Breast epithelium (tissue), 4 donors: ENCODE results near the gene UQCRC2. TPM values are rescaled to one million over a fixed set of nuclear protein-coding genes. Genes with fewer than 3 reads are reported as not detected.

ENCODE experiments used
- DNase-seq, 2 donors: peaks; one replicate each; pipeline ENCODE4 v3.0.0-alpha.2; 2019; ENCODE audit warnings: low spot score in 2 of 2
- H3K27ac ChIP-seq, 2 donors: fragments of 200-600 bp; sonication (generic) in 1 of 2; one replicate each; pipeline ENCODE4 v1.5.1; 2016 to 2019; ENCODE audit warnings: mild to moderate bottlenecking in 1 of 2
- H3K27me3 ChIP-seq, 2 donors: fragments of 200-600 bp; sonication (generic) in 1 of 2; one replicate each; pipeline versions ENCODE4 v1.5.1 to v1.6.0; 2017 to 2019; ENCODE audit warnings: control low read depth in 1 of 2, mild to moderate bottlenecking in 1 of 2
- H3K36me3 ChIP-seq: fragments of 200-600 bp; one replicate; pipeline ENCODE4 v1.5.1; 2019
- H3K4me1 ChIP-seq, 2 donors: fragments of 200-600 bp; sonication (generic); one replicate each; pipeline ENCODE4 v1.5.1; 2016 to 2019; ENCODE audit warnings: control low read depth in 1 of 2
- H3K4me3 ChIP-seq, 3 donors: fragments of 200-600 bp; sonication (generic); 1 replicate in 2 of 3; 2 replicates in 1 of 3; pipeline ENCODE4 v1.5.1; 2016 to 2019; ENCODE audit warnings: mild to moderate bottlenecking in 3 of 3, moderate library complexity in 2 of 3
- H3K9me3 ChIP-seq, 2 donors: fragments of 200-600 bp; sonication (generic) in 1 of 2; one replicate each; pipeline ENCODE4 v1.5.1; 2016 to 2019; ENCODE audit warnings: control low read depth in 1 of 2
- CTCF ChIP-seq, 3 donors: fragments of 450-650 bp; IDR thresholded peaks; one replicate each; pipeline ENCODE4 v1.5.1; 2016 to 2017; ENCODE audit warnings: antibody characterized with exemption in 3 of 3, mild to moderate bottlenecking in 3 of 3, moderate library complexity in 3 of 3
- POLR2A ChIP-seq: fragments of 450-650 bp; IDR thresholded peaks from one replicate; pipeline ENCODE4 v1.6.1; 2016; ENCODE audit warnings: antibody characterized with exemption, mild to moderate bottlenecking, moderate library complexity
- POLR2AphosphoS5 ChIP-seq, 3 donors: sonication (generic); formaldehyde crosslinking; IDR thresholded peaks; one replicate each; pipeline ENCODE4 v1.6.1; 2017; ENCODE audit warnings: antibody characterized with exemption in 3 of 3
- intact Hi-C: fragments of 100-400 bp; cut with DNase I; formaldehyde crosslinking; loops from one replicate; pipeline ENCODE4 v1.15.1; 2023; ENCODE audit warnings: low total_unique reads
- total RNA-seq, 3 donors: library from RNA; depleted of rRNA; stranded (reverse); fragments of >200 nt; gene quantifications; one replicate each; pipeline ENCODE4 v1.1.0, GENCODE V29; 2016

Gene UQCRC2
- total RNA-seq, 3 donors from 2014 or later, result 142 to 177 (median 173) TPM

DNA sequence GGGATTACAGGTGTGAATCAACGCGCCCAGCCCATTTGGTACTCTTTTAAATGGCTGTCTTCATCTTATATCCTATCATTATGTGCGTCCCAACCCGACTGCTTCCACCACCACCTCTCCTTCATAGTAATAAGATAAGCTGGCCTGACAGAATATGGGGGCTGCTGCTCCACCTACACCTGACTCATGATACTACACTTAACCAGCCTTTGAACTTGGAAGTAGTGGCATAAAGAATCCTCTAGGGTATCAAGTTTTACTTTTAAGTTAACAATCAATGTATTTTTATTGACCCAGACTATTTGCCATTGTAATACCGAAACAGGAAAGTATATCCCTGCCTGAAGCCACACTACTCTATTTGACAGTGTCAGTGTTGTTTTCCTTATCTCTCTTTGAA is 28.9 kb downstream of the UQCRC2 start:
- TF ChIP-seq POLR2AphosphoS5 (IDR thresholded peaks at IDR 0.05), result no peak
- no peak for TF ChIP-seq POLR2A
- TF ChIP-seq CTCF (IDR thresholded peaks at IDR 0.05), result no peak
- intact Hi-C loops, result no loop called here
- peaks cover 10% of the 10 kb centered on the region for H3K36me3 ChIP-seq

GRCh38 chr16:21984062-21984461 is 30.9 kb downstream of the UQCRC2 start:
- Histone ChIP-seq H3K4me1 (no peaks in the 10 kb centered on the region), H3K36me3 (no peaks in the 10 kb centered on the region), H3K4me3 (no peak overlapping the region), H3K27ac (no peak overlapping the region), H3K9me3 (no peaks in the 10 kb centered on the region), H3K27me3 (no peaks in the 10 kb centered on the region)
- DNase-seq, result no peak
- TF ChIP-seq POLR2A, result no peak
- TF ChIP-seq CTCF (IDR thresholded peaks at IDR 0.05), result no peak
- TF ChIP-seq POLR2AphosphoS5 (IDR thresholded peaks at IDR 0.05), result no peak
- intact Hi-C loops, result no loop called here

More for the DNA sequence above, 28.9 kb downstream of the UQCRC2 start:
- DNase-seq, result no peak
- Histone ChIP-seq H3K4me1 (no peaks in the 10 kb centered on the region), H3K27ac (no peak overlapping the region), H3K4me3 (no peak overlapping the region), H3K9me3 (no peaks in the 10 kb centered on the region), H3K27me3 (no peaks in the 10 kb centered on the region)

GRCh38 chr16:21985524-21985923 is 32.4 kb downstream of the UQCRC2 start:
- Histone ChIP-seq H3K9me3 (no peaks in the 10 kb centered on the region), H3K27me3 (no peaks in the 10 kb centered on the region), H3K4me1 (no peaks in the 10 kb centered on the region), H3K27ac (no peak overlapping the region), H3K36me3 (no peaks in the 10 kb centered on the region), H3K4me3 (no peak overlapping the region)
- DNase-seq, result no peak
- intact Hi-C loops, result no loop called here
- TF ChIP-seq POLR2A (no peak), POLR2AphosphoS5 (IDR thresholded peaks at IDR 0.05) (no peak), CTCF (IDR thresholded peaks at IDR 0.05) (no peak)

DNA sequence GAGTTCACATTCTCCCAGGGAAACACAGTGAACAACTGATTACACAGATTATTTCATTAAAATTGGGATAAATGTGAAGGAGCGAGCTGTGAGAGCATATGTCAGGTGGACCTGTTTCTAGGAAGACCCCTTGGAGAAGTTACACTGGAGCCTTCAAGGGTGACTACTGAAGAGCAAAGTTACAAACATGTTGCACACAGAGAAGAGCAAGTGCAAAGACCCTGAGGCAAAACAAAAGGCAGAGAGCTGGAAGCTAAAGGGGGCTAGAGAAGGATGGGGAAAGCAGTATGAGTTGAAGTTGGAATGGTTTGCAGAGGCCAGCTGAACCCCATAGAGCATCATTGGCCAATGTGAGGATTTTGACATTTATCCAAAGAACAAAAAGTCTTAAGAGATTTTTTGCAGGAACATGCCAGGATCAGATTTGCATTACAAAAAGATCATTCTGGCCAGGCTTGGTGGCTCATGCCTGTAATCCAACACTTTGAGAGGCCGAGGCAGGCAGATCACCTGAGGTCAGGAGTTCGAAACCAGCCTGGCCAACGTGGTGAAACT is 33.6 kb downstream of the UQCRC2 start:
- Histone ChIP-seq H3K27ac (no peak overlapping the region), H3K4me3 (no peak overlapping the region), H3K4me1 (no peaks in the 10 kb centered on the region), H3K36me3 (no peaks in the 10 kb centered on the region), H3K9me3 (no peaks in the 10 kb centered on the region), H3K27me3 (no peaks in the 10 kb centered on the region)
- TF ChIP-seq POLR2AphosphoS5 (IDR thresholded peaks at IDR 0.05) (no peak), POLR2A (no peak), CTCF (IDR thresholded peaks at IDR 0.05) (no peak)
- DNase-seq, result no peak
- intact Hi-C loops, result no loop called here

DNA sequence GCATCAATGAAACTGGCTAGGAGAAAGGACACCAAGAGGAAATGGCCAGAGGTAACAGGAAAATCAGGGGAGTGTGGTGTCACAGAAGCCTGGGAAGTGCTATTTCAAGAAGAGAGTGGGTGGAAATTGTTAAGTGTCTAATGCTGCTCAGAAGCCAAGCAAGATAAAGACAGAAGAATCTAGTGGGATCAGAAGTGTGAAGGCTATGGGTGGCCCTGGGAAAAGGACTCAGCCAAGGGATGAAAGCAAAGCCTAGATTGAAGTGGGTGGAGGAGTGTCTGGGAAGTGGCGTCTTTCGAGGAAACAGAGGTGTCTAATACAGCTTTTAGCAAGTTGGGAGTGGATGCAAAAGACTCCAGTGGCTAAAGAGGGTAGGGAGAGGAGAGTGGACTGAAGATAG is 34.3 kb downstream of the UQCRC2 start:
- H3K4me1 ChIP-seq, result no peaks in the 10 kb centered on the region
- no peak overlapping the region for H3K27ac ChIP-seq
- H3K4me3 ChIP-seq, result no peak overlapping the region
- intact Hi-C loops, result no loop called here
- no peaks in the 10 kb centered on the region for H3K9me3 ChIP-seq
- no peak for TF ChIP-seq POLR2A
- TF ChIP-seq CTCF (IDR thresholded peaks at IDR 0.05), result no peak
- DNase-seq, result no peak
- H3K27me3 ChIP-seq, result no peaks in the 10 kb centered on the region
- H3K36me3 ChIP-seq, result no peaks in the 10 kb centered on the region
